HCT116 (cell line): Measurements from ENCODE around the gene LCT.

ENCODE experiments used
- ATF3 ChIP-seq: IDR thresholded peaks from 2 replicates; pipeline ENCODE4 v1.6.1; 2012
- CEBPB ChIP-seq: IDR thresholded peaks from 2 replicates; pipeline ENCODE4 v1.6.1; 2012; ENCODE audit warnings: low read depth
- CTCF ChIP-seq, 3 experiments: fragments of 200-600 bp in 1 of 3; sonication (generic) in 1 of 3; IDR thresholded peaks in 2 of 3; conservative IDR thresholded peaks in 1 of 3; 2 replicates each; pipeline ENCODE4 v1.5.1; 2012 to 2017; ENCODE audit warnings: low read depth in 2 of 3, low read length in 2 of 3, antibody characterized with exemption in 1 of 3, borderline replicate concordance in 1 of 3, control low read depth in 1 of 3, mild to moderate bottlenecking in 1 of 3, mixed read lengths in 1 of 3, mixed run types in 1 of 3, moderate library complexity in 1 of 3; ENCODE audit not compliant: insufficient read depth in 1 of 3
- JUND ChIP-seq: IDR thresholded peaks from 2 replicates; pipeline ENCODE4 v1.6.1; 2012
- MAX ChIP-seq: IDR thresholded peaks from 2 replicates; pipeline ENCODE4 v1.6.1; 2012
- POLR2A ChIP-seq: IDR thresholded peaks from 2 replicates; pipeline ENCODE4 v1.7.0; 2011; ENCODE audit warnings: borderline replicate concordance; ENCODE audit not compliant: insufficient read depth, insufficient read length; ENCODE audit errors: extremely low read depth
- RAD21 ChIP-seq: IDR thresholded peaks from 2 replicates; pipeline ENCODE4 v1.6.1; 2012; ENCODE audit warnings: low read depth, mild to moderate bottlenecking
- REST ChIP-seq: IDR thresholded peaks from 2 replicates; pipeline ENCODE4 v1.6.1; 2012; ENCODE audit warnings: low read depth
- SIN3A ChIP-seq: IDR thresholded peaks from 2 replicates; pipeline ENCODE4 v1.6.1; 2012; ENCODE audit warnings: low read depth
- TCF7L2 ChIP-seq: IDR thresholded peaks from 2 replicates; pipeline ENCODE4 v1.7.0; 2011; ENCODE audit warnings: borderline replicate concordance, inconsistent platforms; ENCODE audit not compliant: insufficient read depth, insufficient read length; ENCODE audit errors: extremely low read depth
- YY1 ChIP-seq: IDR thresholded peaks from 2 replicates; pipeline ENCODE4 v1.6.1; 2011; ENCODE audit warnings: low read length, low read depth, moderate library complexity, mild to moderate bottlenecking; ENCODE audit not compliant: insufficient replicate concordance; ENCODE audit errors: extremely low read depth
- ZNF274 ChIP-seq: fragments of 200-500 bp; sonication (Bioruptor generic); IDR thresholded peaks from 2 replicates; pipeline ENCODE4 v1.6.1; 2014; ENCODE audit warnings: mild to moderate bottlenecking, low read depth, low read length, inconsistent platforms

GRCh38 chr2:135820003-135820618, 16.9 kb downstream of the LCT start:
- TF ChIP-seq CTCF (IDR thresholded peaks at IDR 0.05 in 2 of 3, conservative IDR thresholded peaks at IDR 0.05 in 1 of 3; ENCODE audit: borderline replicate concordance in 1 of 3, insufficient read depth in 1 of 3, low read depth in 2 of 3, low read length in 2 of 3) (no peak), POLR2A (no peak), SIN3A (no peak), ZNF274 (no peak), JUND (no peak), RAD21 (no peak), REST (no peak), CEBPB (no peak), MAX (no peak), YY1 (no peak), TCF7L2 (no peak), ATF3 (no peak)
